ELF-1 (cell line): ENCODE results near the gene KCNG2.

Experiments
- DNase-seq: peaks from one replicate; pipeline ENCODE4 v3.0.0-alpha.2; 2016; ENCODE audit warnings: low read depth, low spot score

KCNG2 gene

DNA sequence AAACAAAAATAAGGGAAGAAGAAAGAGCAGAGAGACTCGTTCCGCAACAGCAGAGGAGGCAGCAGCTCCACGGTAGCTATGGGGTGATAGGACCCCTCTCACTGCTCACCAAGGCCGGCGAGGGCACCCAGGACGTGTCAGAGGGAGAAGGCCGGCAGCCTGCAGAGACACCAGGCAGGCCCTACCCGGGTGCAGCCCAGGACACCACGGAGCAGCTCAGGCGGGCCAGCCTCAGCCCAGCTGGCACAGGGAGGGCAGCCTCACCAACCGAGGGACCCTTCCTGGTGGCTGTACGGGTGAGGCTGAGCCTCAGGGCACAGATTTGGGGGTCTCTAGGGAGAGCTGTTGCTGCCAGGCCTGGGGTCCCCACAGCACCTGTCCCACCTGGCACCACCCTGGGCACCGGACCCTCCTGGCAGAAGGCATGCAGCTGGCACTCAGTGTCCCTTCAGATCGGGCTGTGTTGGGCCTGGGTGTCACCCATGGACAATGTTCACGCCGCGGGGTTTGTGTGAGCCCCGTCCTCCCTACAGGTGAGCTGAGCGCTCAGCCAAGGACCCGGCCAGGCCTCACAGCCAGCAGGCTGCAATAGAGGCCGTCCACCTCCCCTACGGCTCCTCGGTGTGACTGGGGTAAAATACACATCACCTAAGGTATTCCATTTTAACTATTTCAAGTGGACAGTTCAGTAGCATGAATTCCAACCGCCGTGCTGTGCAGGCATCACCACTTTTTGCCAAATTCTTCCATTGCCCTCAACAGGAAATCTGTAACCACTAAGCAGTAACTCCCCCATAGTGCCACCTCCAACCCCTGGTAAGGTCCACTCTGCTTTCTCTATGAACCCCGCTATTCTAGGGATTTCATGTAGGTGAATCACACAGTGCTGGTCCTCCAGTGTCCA lies 21.6 kb downstream of the KCNG2 start:
- DNase-seq = no peak

GRCh38 chr18:79819968-79820351 lies 22.2 kb downstream of the KCNG2 start:
- DNase-seq = no peak

DNA sequence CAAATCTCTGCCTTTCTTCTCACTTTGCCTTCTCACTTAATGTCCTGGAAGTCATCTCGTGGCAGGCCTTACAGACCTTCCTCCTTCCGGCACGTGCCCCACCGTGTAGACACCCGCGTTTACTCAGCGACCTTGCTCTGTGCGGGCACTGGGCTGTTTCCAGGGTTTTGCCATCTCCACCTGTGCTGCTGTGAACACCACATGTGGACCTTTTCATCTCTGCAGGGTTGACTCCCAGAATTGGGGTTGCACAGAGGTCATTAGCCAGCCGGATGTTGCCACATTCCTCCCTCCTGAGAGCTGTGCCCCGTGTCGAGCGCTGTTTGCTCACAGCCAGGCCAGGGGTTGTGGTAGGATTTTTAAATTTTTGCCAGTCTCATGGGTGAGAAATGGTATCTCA lies 25.4 kb downstream of the KCNG2 start:
- no peak for DNase-seq

GRCh38 chr18:79825913-79826312 lies 28.2 kb downstream of the KCNG2 start:
- no peak for DNase-seq

- DNase-seq = no peak
Measured at GRCh38 chr18:79826966-79827365, 29.2 kb downstream of the KCNG2 start.

- DNase-seq = no peak
Measured at GRCh38 chr18:79828258-79828657, 30.5 kb downstream of the KCNG2 start.

- DNase-seq = no peak
Measured at GRCh38 chr18:79829136-79829854, 31.6 kb downstream of the KCNG2 start.

- DNase-seq = no peak
Measured at GRCh38 chr18:79832169-79832568, 34.4 kb downstream of the KCNG2 start.

DNA sequence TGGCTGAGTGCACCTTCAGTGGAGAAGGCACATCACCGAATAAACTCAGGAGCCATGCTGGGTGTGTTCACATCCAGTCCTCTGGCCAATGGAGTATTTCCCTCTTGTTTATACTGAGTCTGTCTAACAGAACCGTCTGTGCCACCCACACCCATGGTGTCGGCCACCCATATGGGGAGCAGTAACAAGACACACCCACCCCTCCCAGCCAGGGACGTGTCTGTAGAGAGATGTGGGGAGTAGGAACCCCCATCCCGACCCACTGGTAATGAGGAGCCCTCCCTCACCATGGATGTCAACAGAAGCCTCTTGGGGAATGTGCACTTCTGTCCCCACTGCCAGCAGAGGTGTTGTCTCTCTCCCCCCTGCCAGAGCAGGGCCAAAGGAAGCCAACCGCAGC lies 37.1 kb downstream of the KCNG2 start:
- DNase-seq = no peak

GRCh38 chr18:79841936-79842335 lies 44.2 kb downstream of the KCNG2 start:
- DNase-seq = no peak

DNA sequence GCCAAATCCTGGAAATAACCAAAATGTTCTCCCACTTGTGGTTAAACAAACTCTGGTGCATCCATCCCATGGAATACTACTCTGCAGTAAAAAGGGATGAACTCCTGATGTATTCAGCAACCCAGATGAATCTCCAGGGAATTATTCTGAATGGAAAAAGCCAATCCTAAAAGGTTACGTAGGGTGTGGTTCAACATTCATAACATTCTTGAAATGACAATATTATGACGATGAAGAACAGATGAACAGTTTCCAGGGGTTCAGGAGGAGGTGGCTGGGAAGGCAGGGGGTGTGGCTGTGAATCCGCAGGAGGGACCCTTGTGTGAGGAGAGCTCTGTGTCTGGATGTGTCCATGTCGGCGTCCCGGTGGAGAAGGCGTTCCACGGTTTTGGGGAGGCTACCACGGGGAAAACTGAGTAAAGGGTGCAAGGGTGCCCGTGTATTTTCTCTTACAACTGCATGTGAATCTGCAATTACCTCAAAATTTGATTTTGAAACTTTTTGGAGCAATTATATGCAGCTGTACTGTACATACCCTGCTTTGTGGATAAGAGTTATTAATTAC lies 47.3 kb downstream of the KCNG2 start:
- DNase-seq = no peak

GRCh38 chr18:79846936-79847557 lies 49.3 kb downstream of the KCNG2 start:
- DNase-seq = no peak

- DNase-seq = no peak
Measured at GRCh38 chr18:79847606-79848293, 50.0 kb downstream of the KCNG2 start.

GRCh38 chr18:79848294-79848578 lies 50.5 kb downstream of the KCNG2 start:
- DNase-seq = no peak

GRCh38 chr18:79848579-79849327 lies 51.0 kb downstream of the KCNG2 start:
- no peak for DNase-seq

GRCh38 chr18:79849328-79850207 lies 51.8 kb downstream of the KCNG2 start:
- DNase-seq = no peak

DNA sequence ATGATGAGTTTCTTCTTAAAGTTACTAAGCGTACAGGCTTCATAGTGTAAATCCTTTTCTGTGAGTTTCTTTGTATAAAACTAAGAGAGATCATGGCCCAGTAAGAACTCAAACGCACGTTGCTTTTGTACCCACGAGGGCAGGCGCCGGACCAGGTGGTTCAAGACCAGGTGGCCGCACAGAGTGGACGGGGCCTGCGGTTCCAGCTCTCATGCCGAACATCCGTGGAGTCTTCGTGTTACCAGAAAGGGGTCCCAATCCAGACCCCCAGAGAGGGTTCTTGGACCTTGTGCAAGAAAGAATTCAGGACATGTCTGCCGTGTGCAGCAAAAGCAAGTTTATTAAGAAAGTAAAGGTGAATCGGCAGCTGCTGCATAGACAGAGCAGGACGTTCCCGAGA lies 53.0 kb downstream of the KCNG2 start:
- no peak for DNase-seq

DNA sequence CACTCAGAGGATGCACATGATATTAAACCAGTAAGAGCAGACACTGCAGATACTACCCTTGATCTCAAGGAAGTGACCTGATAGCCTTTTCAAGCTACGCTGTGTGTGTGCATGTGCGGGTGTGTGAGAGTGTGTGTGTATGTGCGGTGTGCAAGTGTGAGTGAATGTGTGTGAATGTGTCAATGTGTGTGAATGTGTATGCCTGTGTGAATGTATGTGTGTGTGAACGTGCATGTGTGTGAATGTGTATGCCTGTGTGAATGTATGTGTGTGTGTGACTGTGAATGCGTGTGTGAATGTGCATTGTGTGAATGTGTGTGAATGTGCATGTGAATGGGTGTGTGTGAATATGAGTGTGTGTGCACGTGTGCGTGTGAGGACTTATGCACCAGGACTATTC lies 53.8 kb downstream of the KCNG2 start:
- no peak for DNase-seq

GRCh38 chr18:79851950-79852349 lies 54.2 kb downstream of the KCNG2 start:
- no peak for DNase-seq
